MG63 (cell line): ENCODE data around the gene CA12. TPM values are rescaled to one million over a fixed set of nuclear protein-coding genes. Genes with fewer than 3 reads are reported as not detected.

Experiments
- DNase-seq: peaks from one replicate; pipeline ENCODE4 v3.0.0-alpha.2; 2020
- H3K27me3 ChIP-seq: fragments of 250-450 bp; sonication (Bioruptor Pico); 2 replicates; pipeline ENCODE4 v1.5.1; 2020; ENCODE audit warnings: mild to moderate bottlenecking, moderate library complexity
- H3K36me3 ChIP-seq: fragments of 250-450 bp; sonication (Bioruptor Pico); 2 replicates; pipeline ENCODE4 v1.5.1; 2020; ENCODE audit warnings: mild to moderate bottlenecking, moderate library complexity
- H3K4me3 ChIP-seq: fragments of 250-450 bp; sonication (Bioruptor Pico); 2 replicates; pipeline ENCODE4 v1.5.1; 2020; ENCODE audit warnings: mild to moderate bottlenecking, moderate library complexity
- H3K9me3 ChIP-seq: fragments of 250-450 bp; sonication (Bioruptor Pico); 2 replicates; pipeline ENCODE4 v1.5.1; 2020; ENCODE audit warnings: mild to moderate bottlenecking, moderate library complexity
- total RNA-seq: library from RNA; depleted of rRNA; stranded (reverse); fragments of >200 nt; shearing (Covaris generic); gene quantifications from 2 replicates; pipeline ENCODE4 v1.2.3, GENCODE V29; 2014; ENCODE audit warnings: low replicate concordance

Gene CA12
- total RNA-seq, 1 experiment from 2014 or later, result 4.7 TPM

DNA sequence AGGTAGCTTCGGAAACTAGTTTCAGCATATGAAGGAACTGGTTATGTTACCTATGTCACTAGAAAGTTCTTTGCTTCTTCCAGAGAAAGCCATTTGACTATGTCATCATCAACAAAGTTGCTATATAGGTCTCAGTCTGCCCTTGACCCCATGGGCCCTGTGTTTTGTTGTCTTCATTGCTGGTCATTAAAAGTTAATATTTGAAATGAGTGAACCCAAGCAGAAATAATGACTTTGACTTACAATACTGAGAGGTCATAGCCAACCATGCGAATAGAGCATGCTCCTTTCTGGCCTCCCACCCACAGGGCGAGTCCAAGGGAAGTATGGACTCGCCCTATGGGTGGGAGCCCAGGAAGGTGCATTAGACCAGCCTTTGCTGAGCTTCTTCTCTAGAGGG, 63.3 kb downstream of the CA12 start:
- Histone ChIP-seq H3K4me3 (no peak overlapping the region), H3K9me3 (no peaks in the 10 kb centered on the region), H3K36me3 (no peaks in the 10 kb centered on the region), H3K27me3 (peaks cover 3% of the 10 kb centered on the region; the same call in 1 of the 2 replicates)
- DNase-seq, result no peak

DNA sequence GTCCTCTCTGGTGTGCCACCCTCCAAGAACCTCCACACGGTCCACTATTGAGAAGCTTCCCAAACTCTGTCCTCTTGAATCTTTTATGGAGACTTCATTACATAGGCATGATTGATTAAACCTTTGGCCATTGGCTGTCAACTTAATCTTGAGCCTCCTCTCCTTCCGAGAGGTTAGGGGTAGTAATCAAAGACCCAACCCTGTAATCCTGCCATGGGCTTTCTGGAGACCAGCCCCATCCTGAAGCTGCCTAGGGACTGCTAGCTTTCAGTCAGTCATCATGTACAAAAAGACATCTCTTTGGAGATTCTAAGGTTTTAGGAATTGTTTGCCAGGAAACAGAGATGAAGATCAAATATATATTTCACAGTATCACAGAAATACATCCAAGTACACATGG, 67.2 kb downstream of the CA12 start:
- Histone ChIP-seq H3K9me3 (no peaks in the 10 kb centered on the region), H3K27me3 (peaks cover 3% of the 10 kb centered on the region; the same call in 1 of the 2 replicates), H3K36me3 (no peaks in the 10 kb centered on the region), H3K4me3 (no peak overlapping the region)
- DNase-seq, result no peak

DNA sequence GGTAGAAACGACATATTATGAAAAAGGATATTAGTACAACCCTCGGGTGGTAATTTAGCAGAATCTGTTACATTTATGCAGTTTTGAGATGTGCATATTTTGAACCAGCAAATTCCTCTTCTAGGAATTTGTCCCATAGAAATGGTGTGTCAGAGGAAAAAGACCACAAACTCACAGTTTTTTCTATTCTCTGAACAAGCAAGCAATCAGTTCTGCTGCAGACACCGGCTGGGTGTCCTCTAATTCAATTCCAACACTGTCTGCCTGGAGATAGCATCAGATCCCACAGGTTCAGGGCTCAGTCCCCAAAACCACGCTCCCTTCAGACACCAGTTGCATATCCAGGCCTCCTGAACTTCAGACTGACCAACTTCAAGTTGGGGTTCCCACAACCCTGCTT, 67.8 kb downstream of the CA12 start:
- no peaks in the 10 kb centered on the region for H3K9me3 ChIP-seq
- peaks cover 3% of the 10 kb centered on the region; the same call in 1 of the 2 replicates for H3K27me3 ChIP-seq
- H3K4me3 ChIP-seq, result no peak overlapping the region
- H3K36me3 ChIP-seq, result no peaks in the 10 kb centered on the region
- no peak for DNase-seq

DNA sequence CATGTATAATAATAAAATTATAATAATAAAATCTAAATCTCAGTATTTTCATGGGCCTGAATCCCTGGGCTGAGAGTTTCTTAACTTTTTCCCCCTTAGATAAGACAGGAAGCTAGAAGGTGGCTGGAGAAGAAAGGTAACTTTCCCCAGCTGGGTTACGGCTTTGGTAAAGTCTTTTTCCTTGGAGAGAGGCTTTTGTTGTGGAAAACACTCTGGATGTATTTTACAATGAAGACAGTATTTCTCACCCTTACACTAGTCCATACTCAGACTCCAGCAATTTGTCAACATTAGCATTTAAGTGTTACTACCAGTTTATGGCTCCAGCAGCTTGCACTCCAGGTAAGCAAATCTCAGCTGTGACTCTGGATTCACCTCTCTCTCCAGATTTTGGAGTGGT, 69.4 kb downstream of the CA12 start:
- Histone ChIP-seq H3K4me3 (no peak overlapping the region), H3K36me3 (no peaks in the 10 kb centered on the region), H3K9me3 (no peaks in the 10 kb centered on the region), H3K27me3 (peaks cover 3% of the 10 kb centered on the region; the same call in 1 of the 2 replicates)
- DNase-seq, result no peak

DNA sequence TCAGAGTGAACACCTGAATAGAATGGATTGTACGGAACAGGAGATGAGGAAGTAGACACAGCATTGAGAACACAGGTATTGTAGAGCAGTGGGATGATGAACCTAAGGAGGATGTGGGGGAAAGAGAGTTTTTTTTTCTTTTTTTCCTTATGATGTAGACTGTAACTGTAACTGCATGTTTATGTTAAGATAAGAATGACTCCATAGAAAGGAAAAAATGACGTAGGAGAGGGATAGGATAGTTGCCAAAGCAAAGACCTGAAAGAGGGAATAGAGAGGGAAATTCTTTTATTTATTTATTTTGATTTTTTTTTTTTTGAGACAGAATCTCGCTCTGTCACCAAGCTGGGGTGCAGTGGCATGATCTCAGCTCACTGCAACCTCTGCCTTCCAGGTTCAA, 71.0 kb downstream of the CA12 start:
- no peak for DNase-seq
- no peaks in the 10 kb centered on the region for H3K36me3 ChIP-seq
- H3K4me3 ChIP-seq, result no peak overlapping the region
- no peaks in the 10 kb centered on the region for H3K9me3 ChIP-seq
- H3K27me3 ChIP-seq, result peaks cover 3% of the 10 kb centered on the region; the same call in 1 of the 2 replicates

DNA sequence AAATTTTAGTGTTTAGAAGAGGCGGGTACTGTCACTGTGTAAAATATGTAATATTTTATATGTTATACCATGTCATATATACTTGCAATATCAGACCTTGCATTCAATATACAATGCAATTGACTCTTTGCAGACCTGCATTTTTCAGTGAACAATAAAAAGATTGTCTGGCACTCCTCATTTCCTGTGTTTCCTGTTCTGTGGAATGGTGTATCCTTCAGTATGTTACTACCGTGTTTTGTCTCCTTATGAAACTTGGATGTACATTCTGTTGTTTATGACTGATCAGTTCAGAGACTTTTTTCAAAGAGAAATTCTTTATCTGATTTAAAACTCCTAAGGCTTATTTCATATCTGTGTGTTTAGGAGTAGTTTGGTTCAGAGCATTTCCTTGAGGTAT, 72.7 kb downstream of the CA12 start:
- Histone ChIP-seq H3K4me3 (no peak overlapping the region), H3K36me3 (no peaks in the 10 kb centered on the region), H3K27me3 (no peaks in the 10 kb centered on the region), H3K9me3 (no peaks in the 10 kb centered on the region)
- no peak for DNase-seq

DNA sequence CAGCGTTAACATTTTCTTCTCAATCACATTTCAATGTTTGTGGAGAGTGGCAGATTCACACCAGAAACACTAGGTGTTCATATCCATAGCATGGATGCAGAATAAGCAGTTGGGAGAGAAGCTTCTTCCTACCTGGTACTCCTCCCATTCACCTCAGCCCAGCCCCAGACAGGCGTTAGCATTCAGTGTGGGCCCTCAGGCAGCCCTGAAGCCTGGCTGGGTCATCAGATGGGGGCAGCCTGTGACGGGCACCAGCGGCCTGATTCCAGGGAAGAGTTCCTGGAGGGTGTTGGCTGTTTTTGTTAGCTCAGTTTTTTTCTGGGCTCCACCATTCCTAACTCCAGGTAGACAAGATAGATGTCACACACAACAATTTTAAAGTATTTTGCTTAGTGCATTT, 73.2 kb downstream of the CA12 start:
- no peaks in the 10 kb centered on the region for H3K27me3 ChIP-seq
- no peaks in the 10 kb centered on the region for H3K36me3 ChIP-seq
- no peak overlapping the region for H3K4me3 ChIP-seq
- H3K9me3 ChIP-seq, result no peaks in the 10 kb centered on the region
- DNase-seq, result no peak

DNA sequence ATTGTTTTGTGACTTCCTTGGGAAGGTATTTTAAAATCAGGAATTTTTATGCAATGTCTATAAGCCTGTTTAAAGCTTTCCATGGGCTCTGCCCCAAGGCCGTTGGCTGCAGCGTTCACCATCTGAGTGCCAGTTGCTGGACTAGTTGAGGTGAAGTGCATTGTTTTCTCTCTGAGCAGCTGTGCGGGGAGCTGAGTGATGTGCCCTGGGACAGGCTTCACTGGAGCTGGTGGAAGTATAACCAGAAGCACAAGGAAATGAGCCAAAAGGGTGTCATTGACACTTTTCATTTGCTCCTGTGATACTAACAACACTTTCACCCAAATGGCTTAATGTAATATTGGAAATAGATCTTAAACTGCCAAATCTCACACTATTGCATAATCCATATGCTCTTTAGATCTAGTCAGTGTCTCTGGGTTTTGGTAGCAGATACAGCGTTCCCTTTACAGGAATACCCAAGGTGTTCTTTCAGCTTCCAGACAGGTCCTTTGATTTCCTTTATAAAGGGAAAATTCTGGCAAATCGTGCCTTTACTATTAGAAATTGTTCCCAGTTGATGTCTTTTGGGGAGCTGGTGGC, 75.1 kb downstream of the CA12 start:
- no peaks in the 10 kb centered on the region for H3K27me3 ChIP-seq
- H3K4me3 ChIP-seq, result no peak overlapping the region
- DNase-seq, result no peak
- H3K36me3 ChIP-seq, result no peaks in the 10 kb centered on the region
- H3K9me3 ChIP-seq, result no peaks in the 10 kb centered on the region

DNA sequence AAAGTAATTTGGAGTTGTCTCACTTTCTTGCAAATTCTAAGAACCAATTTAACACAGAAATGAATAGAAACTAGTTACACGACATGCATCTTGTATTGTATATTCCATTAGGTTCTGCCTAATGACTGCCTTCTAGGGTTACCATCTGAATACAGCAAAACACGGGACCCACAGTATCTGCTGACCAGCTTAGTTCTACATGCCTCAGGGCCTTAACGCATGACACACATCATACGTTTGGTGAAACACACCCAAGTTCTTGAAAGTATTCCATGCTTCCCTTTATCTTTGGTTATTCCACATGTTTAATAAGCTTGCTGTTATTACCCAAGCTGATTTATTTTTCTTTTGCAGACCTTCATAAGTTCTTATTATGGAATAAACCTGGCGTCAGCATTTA, 76.4 kb downstream of the CA12 start:
- DNase-seq, result no peak
- Histone ChIP-seq H3K36me3 (no peaks in the 10 kb centered on the region), H3K27me3 (no peaks in the 10 kb centered on the region), H3K9me3 (no peaks in the 10 kb centered on the region), H3K4me3 (no peak overlapping the region)

DNA sequence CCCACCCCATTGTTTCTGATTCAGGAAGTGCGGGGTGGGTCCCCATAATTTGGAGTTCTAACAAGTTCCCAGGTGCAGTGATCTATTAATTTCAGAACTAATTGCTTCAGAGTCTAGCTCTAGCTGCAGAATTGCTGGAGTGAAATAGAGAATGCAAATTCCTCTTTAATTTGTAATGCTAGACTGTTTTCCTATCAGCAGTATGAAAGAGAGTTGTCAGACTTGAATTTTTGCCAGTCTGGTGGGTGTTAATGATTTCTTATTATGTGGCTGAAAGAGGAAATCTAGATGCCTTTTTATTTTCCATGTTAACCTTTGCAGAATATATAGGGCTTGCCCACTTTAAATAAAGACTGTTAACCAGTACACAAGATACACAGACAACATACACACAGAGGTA, 80.6 kb downstream of the CA12 start:
- no peak overlapping the region for H3K4me3 ChIP-seq
- no peak for DNase-seq
- no peaks in the 10 kb centered on the region for H3K27me3 ChIP-seq
- H3K36me3 ChIP-seq, result no peaks in the 10 kb centered on the region
- no peaks in the 10 kb centered on the region for H3K9me3 ChIP-seq

DNA sequence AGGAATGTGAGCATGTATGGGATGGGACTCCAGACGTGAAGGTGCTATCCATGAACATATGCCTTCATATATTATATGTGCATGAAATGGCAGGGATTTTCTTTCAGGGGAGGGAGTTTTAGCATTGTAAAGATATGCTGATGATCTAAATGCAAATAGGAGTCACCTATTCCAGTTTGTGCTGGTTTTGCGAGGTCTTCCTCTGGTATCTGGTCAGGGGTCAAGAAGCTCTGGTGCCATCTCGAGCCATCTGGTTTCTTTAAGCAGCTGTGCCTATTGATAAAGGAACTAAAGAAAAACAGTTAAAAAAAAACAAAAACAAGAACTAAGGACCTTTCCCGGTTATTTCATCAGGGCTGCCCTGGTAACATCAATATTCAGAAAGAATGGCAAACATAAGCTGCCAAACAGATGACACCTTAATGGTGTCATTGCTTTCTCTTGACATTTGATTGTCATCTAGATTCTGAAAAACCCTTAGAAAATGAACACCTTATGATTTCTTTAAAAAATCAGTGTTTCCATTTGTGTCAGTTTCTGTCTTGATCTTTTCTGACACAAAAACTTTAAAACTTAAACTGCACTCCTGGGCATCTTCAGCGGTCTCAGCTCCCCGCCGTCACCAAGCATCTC, 81.6 kb downstream of the CA12 start:
- Histone ChIP-seq H3K36me3 (no peaks in the 10 kb centered on the region), H3K27me3 (no peaks in the 10 kb centered on the region), H3K4me3 (no peak overlapping the region), H3K9me3 (no peaks in the 10 kb centered on the region)
- DNase-seq, result no peak

DNA sequence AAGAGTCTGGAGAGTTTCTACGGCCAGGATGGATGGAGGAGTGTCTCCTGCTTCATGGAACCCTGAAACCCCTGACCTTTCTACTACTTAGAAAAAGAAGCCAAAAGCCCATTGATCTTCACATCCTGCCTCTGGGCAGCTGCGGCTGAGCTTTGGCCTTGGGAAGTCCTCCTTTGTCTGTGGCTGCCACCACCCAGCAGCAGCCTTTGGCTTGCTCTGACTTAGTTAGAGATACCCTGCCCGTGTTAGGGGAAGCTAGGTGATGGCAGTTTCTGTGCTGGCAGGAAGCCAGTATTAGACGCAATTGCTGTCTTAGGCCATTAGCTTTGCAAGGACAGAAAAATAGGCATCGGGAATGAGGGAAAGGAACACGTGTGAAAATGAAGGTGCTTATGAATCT, 85.5 kb downstream of the CA12 start:
- Histone ChIP-seq H3K9me3 (no peaks in the 10 kb centered on the region), H3K36me3 (no peaks in the 10 kb centered on the region), H3K4me3 (no peak overlapping the region), H3K27me3 (no peaks in the 10 kb centered on the region)
- no peak for DNase-seq

DNA sequence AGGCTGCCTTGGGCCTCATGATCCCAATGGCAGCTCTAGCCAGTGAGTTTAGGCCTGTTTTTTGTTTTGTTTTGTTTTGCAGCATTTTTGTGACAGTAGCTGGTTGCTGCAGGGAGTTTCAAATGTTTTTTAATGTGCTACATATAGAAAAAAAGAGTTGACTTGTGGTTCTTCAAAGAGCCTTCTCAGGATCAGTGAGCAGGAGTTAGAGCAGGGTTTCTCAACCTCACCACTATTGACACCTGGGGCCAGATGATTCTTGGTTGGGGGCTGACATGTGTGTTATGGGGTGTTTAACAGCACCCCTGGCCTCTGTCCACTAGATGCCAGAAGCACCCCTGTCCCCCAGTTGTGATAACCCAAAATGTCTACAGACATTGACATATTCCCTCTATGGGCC, 86.3 kb downstream of the CA12 start:
- Histone ChIP-seq H3K9me3 (no peaks in the 10 kb centered on the region), H3K27me3 (no peaks in the 10 kb centered on the region), H3K36me3 (no peaks in the 10 kb centered on the region), H3K4me3 (no peak overlapping the region)
- no peak for DNase-seq

DNA sequence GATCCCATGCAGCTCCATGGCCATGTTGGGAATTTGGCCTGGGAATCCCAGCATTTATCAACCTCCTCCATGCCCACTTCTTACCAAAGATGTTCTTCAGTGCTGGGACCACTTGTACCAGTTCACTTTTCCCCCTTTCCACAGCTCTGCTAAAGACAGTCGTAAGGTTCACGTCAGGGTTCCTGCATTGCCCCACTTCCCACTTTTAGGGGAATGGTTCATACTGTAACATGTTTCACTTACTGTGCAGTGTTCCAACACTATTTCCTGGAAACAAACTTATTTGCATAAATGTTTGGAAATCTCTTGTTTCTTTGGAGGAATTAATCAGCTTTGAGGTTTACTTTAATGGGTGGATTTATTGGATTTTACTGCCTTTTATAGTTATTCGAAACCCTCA, 87.3 kb downstream of the CA12 start:
- no peaks in the 10 kb centered on the region for H3K9me3 ChIP-seq
- H3K36me3 ChIP-seq, result no peaks in the 10 kb centered on the region
- no peak overlapping the region for H3K4me3 ChIP-seq
- H3K27me3 ChIP-seq, result no peaks in the 10 kb centered on the region
- no peak for DNase-seq

DNA sequence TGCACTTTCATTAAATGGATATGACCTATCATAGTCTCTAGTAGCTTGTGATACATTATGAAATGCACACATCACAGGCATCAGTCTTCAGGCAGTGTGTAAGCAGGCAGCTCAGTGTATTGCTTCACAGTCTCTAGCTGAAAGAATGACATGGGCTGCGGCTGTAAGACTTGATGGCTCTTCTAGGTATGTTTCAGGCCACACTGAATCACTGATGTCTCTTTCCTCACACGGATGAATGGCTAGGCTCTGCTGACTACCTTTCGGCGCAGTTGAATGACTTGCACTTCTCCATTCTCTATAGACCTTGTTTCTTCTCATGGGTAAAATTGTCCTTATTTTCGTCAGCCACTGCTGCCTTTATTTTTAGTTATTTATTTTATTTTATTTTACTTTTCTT, 88.9 kb downstream of the CA12 start:
- H3K9me3 ChIP-seq, result no peaks in the 10 kb centered on the region
- no peak for DNase-seq
- no peak overlapping the region for H3K4me3 ChIP-seq
- H3K36me3 ChIP-seq, result no peaks in the 10 kb centered on the region
- no peaks in the 10 kb centered on the region for H3K27me3 ChIP-seq

DNA sequence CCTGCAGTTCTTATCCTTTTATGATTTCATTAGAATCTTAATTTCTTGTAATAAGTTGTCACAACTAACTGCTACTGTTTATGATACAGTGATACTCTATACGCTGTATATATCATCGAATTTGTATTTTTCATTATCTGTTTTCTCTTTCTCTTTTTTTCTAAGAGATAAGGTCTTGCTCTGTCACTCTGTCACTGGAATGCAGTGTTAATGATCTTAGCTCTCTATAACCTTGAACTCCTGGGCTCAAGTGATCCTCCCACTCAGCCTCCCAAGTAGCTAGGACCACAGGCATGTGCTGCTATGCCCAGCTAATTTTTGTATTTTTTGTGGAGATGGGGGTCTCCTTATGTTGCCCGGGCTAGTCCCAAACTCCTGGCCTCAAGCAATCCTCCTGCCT, 89.4 kb downstream of the CA12 start:
- H3K27me3 ChIP-seq, result no peaks in the 10 kb centered on the region
- no peak for DNase-seq
- no peak overlapping the region for H3K4me3 ChIP-seq
- H3K36me3 ChIP-seq, result no peaks in the 10 kb centered on the region
- no peaks in the 10 kb centered on the region for H3K9me3 ChIP-seq

DNA sequence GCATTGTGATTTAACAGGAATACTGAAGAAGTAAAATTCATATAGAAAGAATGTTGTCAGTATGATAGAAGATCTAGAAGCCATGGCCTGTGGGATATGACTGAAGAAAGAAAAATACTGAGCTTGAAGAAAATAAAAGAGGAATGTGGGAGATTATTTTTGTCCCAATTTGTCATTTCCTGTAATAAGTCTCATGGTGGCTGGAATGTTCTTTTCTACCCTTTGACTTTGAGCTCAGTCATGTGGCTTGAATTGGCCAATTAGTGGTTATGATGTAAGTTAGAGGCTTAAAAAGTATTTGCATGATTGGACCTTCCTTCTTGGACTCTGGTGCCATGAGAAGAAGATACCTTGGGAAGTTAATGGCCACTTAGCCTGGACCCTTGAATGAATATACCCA, 90.1 kb downstream of the CA12 start:
- Histone ChIP-seq H3K4me3 (no peak overlapping the region), H3K9me3 (no peaks in the 10 kb centered on the region), H3K36me3 (no peaks in the 10 kb centered on the region), H3K27me3 (no peaks in the 10 kb centered on the region)
- no peak for DNase-seq

DNA sequence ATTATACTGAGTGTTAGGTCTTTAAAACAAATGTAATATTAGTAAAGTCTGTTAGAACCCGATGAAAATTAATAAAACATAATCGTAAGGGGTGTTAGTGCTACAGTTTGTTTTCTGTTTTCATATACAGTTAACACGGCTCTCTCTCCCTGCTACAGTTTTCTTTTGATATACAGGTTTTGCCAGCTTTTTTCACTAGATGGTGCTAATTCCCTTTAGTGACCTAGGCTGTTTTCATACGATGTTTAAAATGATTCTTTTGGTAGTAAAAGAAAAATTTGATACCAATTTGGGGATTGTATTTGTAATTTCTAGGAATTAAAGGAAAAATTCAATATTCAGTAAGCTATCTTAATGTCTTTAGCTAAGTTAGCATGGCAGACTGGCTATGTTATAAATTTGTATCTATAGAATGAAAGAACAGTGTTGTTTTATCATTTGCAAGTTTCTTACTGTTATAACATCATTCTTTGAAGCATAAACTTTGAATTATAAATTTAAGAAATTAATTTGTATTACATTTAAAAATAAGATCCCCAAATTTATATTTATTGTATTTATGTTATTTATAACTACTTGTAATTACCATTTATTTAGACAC, 92.8 kb downstream of the CA12 start:
- H3K4me3 ChIP-seq, result no peak overlapping the region
- H3K36me3 ChIP-seq, result no peaks in the 10 kb centered on the region
- DNase-seq, result no peak
- H3K27me3 ChIP-seq, result no peaks in the 10 kb centered on the region
- no peaks in the 10 kb centered on the region for H3K9me3 ChIP-seq
